ENCODE data around the gene D2HGDH. TPM values are rescaled to one million over a fixed set of nuclear protein-coding genes. Genes with fewer than 3 reads are reported as not detected.
"Not testable (repeated sequence)": the region's sequence is repeated elsewhere in the genome, so short reads cannot be mapped to it uniquely, and the experiment has no call there.

The D2HGDH gene
- total RNA-seq, 1 donor from 2014 or later: 16.4 TPM

- DNase-seq: no peak
Measured at GRCh38 chr2:241808721-241809382, 74.4 kb downstream of the D2HGDH start, which contains the start of gene NEU4. Gene NEU4, plus strand, starts transcription at chr2:241809193. Its CDS starts 5,292 bp downstream, at chr2:241814485.

- DNase-seq: no peak
Measured at GRCh38 chr2:241809383-241810306, 75.2 kb downstream of the D2HGDH start.

DNA sequence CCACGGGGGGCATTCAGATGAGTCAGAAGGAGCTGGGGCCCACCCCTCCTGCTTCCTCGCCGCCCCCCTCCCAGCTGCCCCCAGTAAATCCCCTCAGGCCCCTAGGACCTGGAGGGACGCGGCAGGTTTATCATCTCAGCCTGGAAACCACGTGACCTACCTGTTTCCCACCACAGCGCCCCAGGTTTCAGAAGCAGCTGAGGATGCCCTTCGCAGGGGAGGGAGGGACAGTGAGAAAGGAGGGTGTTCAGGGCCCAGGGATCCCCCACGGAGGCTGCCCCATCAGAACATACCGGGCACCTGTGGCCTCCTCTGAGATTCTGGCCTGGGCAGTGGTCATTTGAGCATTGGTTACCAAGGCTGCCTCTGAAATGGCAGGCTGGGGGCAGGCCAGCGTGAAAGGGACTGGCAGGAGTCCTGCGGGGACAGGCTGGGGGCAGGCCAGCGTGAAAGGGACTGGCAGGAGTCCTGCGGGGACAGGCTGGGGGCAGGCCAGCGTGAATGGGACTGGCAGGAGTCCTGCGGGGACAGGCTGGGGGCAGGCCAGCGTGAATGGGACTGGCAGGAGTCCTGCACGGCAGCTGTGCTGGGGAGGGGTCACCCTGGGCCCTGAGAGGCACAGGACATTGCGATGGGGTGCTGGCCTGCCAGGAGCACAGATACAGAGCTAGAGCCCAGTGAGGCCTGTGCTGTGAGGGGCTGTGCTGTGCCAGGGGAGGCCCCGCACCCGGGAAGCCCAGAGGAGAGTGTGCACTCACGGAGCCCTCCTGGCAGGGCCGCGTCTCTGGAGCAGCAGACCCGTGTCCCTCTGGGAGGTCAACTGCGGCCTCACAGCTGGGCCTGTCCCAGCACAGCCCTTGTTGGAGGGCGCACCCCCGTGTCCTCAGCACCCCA, 76.1 kb downstream of the D2HGDH start:
- DNase-seq: no peak

GRCh38 chr2:241811201-241811951, 76.9 kb downstream of the D2HGDH start:
- DNase-seq: no peak

GRCh38 chr2:241811952-241812729, 77.7 kb downstream of the D2HGDH start:
- no peak for DNase-seq

- no peak for DNase-seq
Measured at GRCh38 chr2:241812730-241813643, 78.6 kb downstream of the D2HGDH start.

GRCh38 chr2:241813644-241814392, 79.4 kb downstream of the D2HGDH start:
- no peak for DNase-seq

DNA sequence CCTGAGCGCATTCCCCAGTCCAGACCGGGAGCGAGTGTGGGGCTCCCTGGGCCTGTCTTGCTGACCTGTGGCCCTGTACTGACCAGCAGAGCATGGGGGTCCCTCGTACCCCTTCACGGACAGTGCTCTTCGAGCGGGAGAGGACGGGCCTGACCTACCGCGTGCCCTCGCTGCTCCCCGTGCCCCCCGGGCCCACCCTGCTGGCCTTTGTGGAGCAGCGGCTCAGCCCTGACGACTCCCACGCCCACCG, 79.9 kb downstream of the D2HGDH start:
- DNase-seq: no peak

- DNase-seq: no peak
Measured at GRCh38 chr2:241814643-241815476, 80.4 kb downstream of the D2HGDH start.

DNA sequence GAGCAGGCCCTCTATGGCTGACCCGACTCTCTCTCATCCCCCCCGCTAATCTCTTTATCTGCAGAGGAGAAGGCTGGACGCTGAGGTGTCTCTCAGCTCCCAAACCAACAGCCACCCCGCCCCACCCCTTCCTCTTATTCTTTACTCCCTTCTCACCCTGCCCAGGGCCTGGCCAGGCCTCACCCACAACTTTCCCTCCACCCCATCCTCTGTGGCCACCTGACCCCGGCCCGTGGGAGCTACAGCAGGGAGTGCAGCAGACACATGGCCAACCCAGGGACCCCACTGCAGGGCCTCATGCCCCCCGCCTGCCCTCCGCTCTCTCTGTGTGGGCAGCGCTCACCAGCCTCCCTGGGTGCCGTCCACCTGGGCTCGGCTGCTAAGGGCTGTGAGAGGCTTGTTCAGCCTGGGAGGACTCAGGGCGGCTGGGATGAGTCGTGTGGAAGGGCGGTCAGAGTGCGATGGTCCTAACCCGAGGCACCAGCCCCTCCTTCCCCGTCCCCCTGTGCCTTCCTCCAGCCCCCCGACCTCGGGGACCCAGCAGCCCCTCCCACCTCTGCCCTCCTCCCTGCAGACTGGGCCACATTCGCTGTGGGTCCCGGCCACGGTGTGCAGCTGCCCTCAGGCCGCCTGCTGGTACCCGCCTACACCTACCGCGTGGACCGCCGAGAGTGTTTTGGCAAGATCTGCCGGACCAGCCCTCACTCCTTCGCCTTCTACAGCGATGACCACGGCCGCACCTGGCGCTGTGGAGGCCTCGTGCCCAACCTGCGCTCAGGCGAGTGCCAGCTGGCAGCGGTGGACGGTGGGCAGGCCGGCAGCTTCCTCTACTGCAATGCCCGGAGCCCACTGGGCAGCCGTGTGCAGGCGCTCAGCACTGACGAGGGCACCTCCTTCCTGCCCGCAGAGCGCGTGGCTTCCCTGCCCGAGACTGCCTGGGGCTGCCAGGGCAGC, 81.3 kb downstream of the D2HGDH start:
- no peak for DNase-seq

- no peak for DNase-seq
Measured at GRCh38 chr2:241816431-241817121, 82.1 kb downstream of the D2HGDH start.

- DNase-seq: no peak
Measured at GRCh38 chr2:241817126-241817820, 82.8 kb downstream of the D2HGDH start.

GRCh38 chr2:241817821-241818215, 83.4 kb downstream of the D2HGDH start:
- DNase-seq: not testable (repeated sequence)

All from skin of body (tissue), 2 donors.